HG03108 (cell line): ENCODE measurements around the gene ANKUB1.
A peak's percentile ranks its signal among the peaks of the same experiment; 100 is the strongest.
"Not testable (repeated sequence)": the region's sequence is repeated elsewhere in the genome, so short reads cannot be mapped to it uniquely, and the experiment has no call there.

ENCODE experiments used
- ATAC-seq: cut with Tn5 transposase; IDR thresholded peaks from one replicate; pipeline ENCODE4 v1.9.1; 2021; ENCODE audit warnings: moderate library complexity; ENCODE audit not compliant: unreplicated experiment

ANKUB1 gene

GRCh38 chr3:149792452-149793270, at the start of gene ANKUB1:
Gene ANKUB1 (minus strand): TSS chr3:149792554. CDS start chr3:149792366, 188 bp downstream.
- no peak for ATAC-seq

- no peak for ATAC-seq
These were observed 47.5 kb upstream of the ANKUB1 start for GRCh38 chr3:149839896-149840295.

- ATAC-seq: not testable (repeated sequence)
These were observed 47.1 kb upstream of the ANKUB1 start for GRCh38 chr3:149839469-149839868.

- ATAC-seq: not testable (repeated sequence)
These were observed 46.1 kb upstream of the ANKUB1 start for GRCh38 chr3:149838491-149838890.

- no peak for ATAC-seq
These were observed 40.9 kb upstream of the ANKUB1 start for GRCh38 chr3:149833241-149833640.

- no peak for ATAC-seq
These were observed 39.7 kb upstream of the ANKUB1 start for GRCh38 chr3:149832086-149832485.

GRCh38 chr3:149831321-149831720, 39.0 kb upstream of the ANKUB1 start:
- ATAC-seq: no peak

GRCh38 chr3:149830902-149831301, 38.5 kb upstream of the ANKUB1 start:
- ATAC-seq: no peak

GRCh38 chr3:149829631-149830030, 37.3 kb upstream of the ANKUB1 start:
- not testable (repeated sequence) for ATAC-seq

GRCh38 chr3:149828390-149828789, 36.0 kb upstream of the ANKUB1 start:
- ATAC-seq: no peak

- ATAC-seq: no peak
These were observed 34.3 kb upstream of the ANKUB1 start for GRCh38 chr3:149826636-149827035.

- no peak for ATAC-seq
These were observed 27.8 kb upstream of the ANKUB1 start for GRCh38 chr3:149820183-149820582.

GRCh38 chr3:149819432-149819831, 27.1 kb upstream of the ANKUB1 start:
- ATAC-seq: no peak

GRCh38 chr3:149816986-149817385, 24.6 kb upstream of the ANKUB1 start:
- no peak for ATAC-seq

- ATAC-seq: no peak
These were observed 24.0 kb upstream of the ANKUB1 start for GRCh38 chr3:149816311-149816710.

GRCh38 chr3:149815728-149816127, 23.4 kb upstream of the ANKUB1 start:
- no peak for ATAC-seq

- ATAC-seq: no peak
These were observed 23.0 kb upstream of the ANKUB1 start for GRCh38 chr3:149815321-149815720.

- peak; percentile 11 for ATAC-seq
These were observed 21.3 kb upstream of the ANKUB1 start for GRCh38 chr3:149813367-149814281.

GRCh38 chr3:149812606-149813366, 20.4 kb upstream of the ANKUB1 start, which contains the start of gene RNF13:
Gene RNF13 (plus strand): TSS chr3:149813215. CDS start chr3:149846027, 32,812 bp downstream.
- peak; percentile 90 for ATAC-seq

- no peak for ATAC-seq
These were observed 19.8 kb upstream of the ANKUB1 start for GRCh38 chr3:149812165-149812605.

GRCh38 chr3:149810846-149811245, 18.5 kb upstream of the ANKUB1 start:
- no peak for ATAC-seq
